Forelimb muscle (tissue), 1 donor: ENCODE measurements around the gene FKBP9. TPM values are rescaled to one million over a fixed set of nuclear protein-coding genes. Genes with fewer than 3 reads are reported as not detected.
"Not testable (repeated sequence)": the region's sequence is repeated elsewhere in the genome, so short reads cannot be mapped to it uniquely, and the experiment has no call there.

ENCODE experiments used
- DNase-seq: peaks from one replicate; pipeline ENCODE4 v3.0.0-alpha.2; 2013; ENCODE audit warnings: low read depth
- polyA plus RNA-seq: library from polyadenylated mRNA; unstranded; fragments of 120-200 nt; gene quantifications from one replicate; pipeline ENCODE4 v1.2.1, GENCODE V29; 2013; ENCODE audit not compliant: insufficient read length

Gene FKBP9, protein sequence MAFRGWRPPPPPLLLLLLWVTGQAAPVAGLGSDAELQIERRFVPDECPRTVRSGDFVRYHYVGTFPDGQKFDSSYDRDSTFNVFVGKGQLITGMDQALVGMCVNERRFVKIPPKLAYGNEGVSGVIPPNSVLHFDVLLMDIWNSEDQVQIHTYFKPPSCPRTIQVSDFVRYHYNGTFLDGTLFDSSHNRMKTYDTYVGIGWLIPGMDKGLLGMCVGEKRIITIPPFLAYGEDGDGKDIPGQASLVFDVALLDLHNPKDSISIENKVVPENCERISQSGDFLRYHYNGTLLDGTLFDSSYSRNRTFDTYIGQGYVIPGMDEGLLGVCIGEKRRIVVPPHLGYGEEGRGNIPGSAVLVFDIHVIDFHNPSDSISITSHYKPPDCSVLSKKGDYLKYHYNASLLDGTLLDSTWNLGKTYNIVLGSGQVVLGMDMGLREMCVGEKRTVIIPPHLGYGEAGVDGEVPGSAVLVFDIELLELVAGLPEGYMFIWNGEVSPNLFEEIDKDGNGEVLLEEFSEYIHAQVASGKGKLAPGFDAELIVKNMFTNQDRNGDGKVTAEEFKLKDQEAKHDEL
- 135 TPM for polyA plus RNA-seq

DNA sequence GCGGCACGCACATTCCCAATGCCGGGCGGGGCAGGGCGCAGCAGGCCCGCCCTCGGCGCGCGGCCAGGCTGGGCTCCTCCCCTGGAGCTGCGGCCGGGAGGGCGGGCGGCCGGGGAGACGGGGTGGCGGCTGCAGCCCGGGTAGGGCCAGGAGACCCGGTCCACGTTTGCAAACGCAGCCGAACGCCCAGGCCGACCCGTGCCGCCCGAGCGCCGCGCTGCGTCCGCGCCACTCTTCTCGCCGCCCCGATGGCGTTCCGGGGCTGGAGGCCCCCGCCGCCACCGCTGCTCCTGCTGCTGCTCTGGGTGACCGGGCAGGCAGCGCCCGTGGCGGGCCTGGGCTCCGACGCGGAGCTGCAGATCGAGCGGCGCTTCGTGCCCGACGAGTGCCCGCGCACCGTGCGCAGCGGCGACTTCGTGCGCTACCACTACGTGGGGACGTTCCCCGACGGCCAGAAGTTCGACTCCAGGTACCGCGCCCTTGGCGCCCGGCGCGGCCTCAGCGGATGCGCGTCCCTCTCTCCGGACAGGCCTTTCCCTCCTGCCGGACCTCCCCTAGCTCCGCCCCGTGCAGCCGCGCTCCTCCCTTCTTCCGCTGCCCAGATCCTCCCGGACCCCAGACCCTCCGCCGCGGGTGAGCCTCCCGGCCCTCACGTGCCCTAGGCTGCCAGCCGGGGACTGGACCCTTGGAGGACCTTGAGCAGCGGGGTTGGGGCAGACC lies at the start of gene FKBP9:
FKBP9 (plus strand) TSS at position 115 of the 720 bp plus-strand sequence; CDS start at position 249, 134 bp downstream.
- DNase-seq, result no peak

DNA sequence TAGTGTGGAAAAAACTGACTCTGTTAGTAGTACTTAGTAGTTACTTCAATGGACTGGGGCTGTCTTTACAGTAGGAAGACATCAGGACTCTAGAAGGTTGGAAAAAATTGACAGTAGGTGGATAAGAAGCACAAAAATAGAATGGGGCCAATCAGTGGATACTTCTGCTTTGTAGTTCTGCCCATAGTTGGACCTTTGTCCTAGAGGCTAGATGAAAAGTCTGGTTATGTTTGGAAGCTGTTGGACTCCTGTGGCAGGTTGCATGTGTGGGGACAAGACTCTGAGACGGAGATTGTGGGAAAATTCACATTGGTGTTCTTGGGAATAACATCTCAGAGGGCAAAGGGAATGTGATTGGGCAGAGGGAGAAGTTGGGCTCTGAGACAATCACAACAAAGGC lies 47.0 kb upstream of the FKBP9 start:
- DNase-seq, result no peak

DNA sequence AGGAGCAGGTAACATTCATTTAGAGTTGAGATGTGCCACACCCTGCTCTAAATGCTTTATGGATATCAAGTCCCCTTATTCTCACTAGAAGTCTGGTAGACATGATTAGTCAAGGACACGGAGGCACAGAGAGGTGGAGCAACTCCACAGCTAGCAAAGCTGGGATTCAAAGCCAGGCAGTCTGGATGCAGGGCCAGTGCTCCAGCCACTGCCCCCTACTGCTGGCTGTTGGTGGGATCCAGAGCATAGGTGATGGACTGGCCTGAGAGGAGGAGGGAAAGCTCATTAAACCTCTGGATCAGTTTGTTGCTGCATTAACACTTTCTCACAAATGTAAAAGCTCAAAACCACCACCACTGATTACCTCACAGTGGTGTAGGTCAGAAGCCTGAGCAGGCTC lies 43.1 kb upstream of the FKBP9 start:
- no peak for DNase-seq

DNA sequence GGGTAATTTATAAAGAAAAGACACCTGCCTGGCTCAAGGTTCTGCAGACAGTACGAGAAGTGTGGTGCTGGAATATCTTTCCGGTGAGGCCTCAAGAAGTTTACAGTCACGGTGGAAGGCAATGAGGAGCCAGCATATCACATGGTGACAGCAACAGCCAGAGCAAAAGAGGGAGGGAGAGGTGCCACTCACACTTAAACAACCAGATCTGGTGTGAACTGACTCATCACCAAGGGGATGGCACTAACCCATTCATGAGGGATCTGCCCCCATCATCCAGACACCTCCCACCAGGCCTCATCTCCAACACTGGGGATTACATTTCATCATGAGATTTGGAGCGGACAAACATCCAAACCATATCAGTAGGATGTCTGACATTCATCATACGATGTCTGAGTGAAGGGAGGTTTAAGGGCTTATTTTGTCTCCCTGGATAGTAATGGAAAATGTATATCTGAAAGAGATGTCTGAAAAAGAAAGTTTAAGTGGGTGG lies 42.2 kb upstream of the FKBP9 start:
- DNase-seq, result no peak

DNA sequence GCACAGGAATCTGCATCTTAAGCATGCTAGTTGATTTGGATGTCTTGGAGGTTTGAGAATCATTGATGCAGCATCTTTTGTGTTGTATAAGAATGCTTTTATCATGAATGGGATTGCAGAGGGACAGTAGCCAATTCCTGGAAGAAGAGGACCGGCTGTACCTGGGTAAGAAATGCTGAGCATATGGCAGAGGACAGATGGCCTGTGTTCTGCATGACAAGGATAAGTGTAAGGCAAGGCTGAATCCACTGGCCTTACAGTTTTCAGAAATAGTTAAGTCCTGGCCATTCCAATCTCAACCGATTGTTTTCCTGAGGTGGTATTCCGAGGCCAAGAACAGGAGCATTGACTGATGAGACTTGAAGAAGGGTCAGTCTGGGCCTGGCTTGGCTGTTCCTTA lies 41.2 kb upstream of the FKBP9 start:
- DNase-seq, result no peak

DNA sequence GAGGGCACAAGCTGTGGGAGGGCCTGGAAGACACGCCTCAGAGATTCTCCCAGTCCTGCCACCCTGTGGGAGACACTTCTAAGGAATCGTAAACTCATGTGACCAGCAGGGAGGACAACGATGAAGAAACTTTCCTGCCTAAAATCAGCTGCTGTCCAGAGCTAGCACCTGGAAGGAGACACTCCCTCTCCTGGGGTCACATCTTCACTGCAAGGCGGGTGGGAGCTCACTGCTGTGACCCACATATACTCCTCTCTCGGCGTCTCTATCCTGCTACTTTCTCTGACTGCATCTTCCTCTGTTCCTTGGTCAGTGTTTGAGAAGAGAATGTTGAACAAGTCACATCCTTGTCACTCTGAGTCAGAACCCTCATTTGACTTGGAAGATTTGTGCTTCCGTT lies 40.2 kb upstream of the FKBP9 start:
- not testable (repeated sequence) for DNase-seq

DNA sequence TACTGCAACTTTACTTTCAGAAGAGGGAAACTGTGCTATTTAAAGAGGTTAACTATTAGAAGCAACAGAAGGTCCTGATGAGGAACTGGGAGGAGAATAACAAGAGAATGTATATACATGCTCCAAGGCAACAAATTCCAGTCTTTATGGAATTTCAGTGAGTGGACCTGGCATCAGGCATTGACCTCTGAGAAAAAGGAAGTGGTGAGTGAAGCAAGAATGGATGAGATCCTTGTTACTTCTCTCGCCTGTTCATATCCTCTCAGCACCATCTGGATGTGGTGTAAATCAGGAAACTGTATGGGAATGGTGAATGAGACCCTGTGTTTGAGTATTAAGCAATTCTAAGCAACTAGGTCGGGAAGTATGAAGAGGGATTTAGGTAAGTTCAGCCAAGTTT lies 35.3 kb upstream of the FKBP9 start:
- no peak for DNase-seq

DNA sequence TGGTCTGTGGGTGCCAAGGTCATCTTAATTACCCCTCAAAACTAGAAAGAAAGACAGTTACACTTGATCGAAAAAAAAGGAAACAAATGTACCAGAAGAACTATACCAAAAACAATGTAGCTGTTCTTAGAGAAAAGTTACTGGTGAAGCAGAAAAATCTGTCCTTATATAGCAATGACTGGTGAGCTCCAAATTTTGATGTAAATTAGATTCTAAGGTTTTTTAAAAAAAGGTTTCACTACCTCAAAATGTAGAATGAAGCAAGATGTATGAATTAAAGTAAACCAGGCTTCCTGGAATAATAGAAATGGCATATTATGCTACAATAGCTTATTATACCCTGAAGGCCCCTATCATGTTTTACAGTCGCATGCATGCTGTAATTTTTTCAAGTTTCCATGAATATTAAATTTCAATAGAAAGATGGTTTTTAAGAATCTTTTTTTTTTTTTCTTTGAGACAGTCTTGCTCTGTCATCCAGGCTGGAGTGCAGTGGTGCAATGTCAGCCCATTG lies 28.4 kb upstream of the FKBP9 start:
- DNase-seq, result no peak

DNA sequence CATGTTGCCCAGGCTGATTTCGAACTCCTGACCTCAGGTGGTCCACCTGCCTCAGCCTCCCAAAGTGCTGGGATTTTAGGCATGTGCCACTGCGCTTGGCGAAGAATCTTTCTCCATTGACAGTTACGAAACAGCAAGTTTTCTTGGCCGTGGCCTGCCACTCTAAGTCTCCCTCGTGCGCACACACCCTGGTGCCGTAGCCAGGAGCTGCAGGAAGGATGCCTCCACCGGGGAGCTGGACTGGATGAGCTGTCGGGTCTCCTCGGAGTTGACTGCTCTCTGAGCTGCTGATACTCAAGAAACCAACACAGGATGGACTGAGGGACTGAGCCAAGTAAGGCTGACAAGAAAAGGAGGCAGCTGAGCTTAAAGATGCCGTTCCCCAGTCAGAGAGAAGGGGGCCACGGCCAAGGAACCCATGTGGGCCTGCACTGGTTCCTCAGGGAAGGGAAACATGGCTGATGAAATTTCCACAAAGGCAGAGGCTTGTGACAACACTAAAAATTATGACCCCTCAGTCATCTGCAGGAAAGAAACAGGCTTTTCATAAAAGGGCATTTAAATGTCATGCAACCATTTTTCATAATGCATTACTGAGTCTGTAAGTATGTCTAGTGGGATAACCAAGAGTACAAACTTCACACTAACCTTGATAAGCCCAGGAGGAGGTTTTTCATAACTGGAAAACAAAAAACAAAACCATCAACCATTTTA lies 27.7 kb upstream of the FKBP9 start:
- no peak for DNase-seq

DNA sequence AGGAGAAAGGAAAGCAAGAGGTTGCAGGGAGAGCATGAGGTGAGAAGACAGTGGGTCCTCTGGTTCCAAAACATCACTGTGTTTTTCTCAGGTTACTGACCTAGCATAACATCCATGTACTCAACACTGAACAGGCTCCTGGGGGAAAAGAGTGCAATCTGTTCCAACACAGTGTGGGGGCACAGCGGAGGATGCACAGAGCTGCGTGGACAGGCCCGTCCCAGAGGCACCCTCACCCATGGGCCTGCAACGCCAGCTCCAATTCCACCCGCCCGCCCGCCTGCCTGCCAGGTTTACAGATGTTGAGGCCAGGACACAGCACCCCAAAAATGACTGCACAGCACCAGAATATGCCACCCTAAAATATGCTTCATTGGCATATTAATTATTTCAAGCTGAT lies 26.9 kb upstream of the FKBP9 start:
- DNase-seq, result no peak

DNA sequence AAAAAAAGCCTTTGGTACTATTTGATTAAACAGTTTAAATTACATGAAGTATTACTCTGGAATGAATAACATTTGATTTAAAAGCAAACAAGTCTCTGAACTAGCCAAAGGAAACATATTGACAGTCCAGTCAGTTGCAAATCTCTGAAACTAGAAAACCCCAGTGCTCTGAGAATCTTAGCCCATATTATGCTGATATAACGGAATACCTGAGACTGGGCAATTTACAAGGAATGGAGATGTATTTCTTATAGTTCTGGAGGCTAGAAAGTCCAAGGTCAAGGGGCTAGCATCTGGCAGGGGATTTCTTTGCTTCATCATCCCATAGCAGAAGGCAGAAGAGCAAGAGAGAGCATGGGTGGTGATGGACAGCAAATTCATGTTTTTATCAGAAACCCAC lies 21.7 kb upstream of the FKBP9 start:
- DNase-seq, result no peak

DNA sequence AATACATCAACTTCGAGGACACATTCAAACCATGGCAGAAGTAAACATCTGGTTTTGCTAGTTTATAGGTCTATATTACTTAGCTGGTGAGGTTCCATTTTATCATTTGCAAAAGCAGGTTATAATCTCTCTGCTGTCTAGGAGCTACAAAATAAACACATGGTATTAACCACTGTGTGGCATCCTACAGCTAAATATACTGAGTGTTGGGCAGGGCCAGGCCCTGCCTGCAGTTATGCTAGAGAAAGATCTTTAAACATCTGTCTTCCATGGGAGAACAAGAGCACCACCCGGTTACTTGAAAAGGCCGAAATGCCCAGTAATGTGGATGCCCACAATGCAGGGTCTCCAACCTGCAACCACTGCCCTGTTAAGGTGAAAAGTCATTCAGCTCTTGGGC lies 20.6 kb upstream of the FKBP9 start:
- no peak for DNase-seq

DNA sequence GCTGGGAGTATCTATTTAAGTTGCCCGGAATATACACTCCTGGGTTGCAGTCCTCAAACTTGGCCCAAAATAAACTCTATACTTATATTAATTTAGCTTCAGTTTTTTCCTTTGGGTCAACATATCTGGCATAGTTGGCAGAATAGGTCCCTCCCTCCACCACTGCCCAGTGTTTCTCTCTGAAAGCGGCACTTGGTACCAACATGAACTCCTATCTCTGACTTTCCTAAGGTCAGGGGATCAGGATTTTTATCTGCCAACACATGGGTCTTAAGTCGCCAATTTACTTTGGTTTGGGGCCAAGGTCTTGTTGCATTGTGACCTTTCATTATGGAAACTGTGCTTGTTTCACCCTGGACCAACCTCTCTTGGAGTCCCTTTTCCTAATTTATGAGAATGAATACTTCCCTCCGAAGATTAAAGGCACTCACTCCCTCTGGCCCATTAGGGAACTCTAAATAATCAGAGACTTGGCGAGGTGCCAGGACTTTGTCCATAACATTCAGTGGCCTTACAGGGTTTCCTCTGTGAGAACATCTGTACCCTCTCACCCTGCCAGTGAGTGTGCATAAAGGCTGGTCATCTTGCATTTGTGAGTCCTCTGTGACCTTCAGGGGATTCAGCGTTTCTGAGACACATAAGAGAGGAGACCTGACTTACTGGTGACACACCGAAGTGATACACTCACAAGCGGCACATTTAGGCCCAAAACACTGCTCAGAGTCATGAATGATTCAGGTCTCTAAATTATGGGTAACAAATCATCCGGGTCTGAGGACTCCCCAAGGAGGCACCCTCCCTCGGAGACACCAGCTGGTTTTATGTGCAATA lies 19.7 kb upstream of the FKBP9 start:
- no peak for DNase-seq

DNA sequence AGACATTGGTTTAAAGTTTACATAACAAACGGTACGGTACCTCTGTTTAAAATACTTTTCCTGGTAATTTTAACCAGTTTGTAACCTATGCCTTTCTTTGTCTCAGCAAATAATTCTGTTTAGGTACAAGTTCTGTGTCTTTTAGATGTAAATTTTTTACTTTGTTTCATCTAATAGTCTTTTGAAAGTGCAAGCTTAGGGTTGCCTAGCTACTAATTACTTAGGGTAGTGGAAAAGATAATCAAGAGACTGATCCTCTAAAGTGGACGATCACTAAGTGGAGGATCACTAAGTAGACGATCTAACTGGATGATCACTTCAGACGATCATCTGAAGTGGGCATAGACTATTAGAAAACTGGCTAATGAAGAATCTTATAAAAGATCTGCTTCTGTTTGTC lies 16.1 kb upstream of the FKBP9 start:
- DNase-seq, result no peak

DNA sequence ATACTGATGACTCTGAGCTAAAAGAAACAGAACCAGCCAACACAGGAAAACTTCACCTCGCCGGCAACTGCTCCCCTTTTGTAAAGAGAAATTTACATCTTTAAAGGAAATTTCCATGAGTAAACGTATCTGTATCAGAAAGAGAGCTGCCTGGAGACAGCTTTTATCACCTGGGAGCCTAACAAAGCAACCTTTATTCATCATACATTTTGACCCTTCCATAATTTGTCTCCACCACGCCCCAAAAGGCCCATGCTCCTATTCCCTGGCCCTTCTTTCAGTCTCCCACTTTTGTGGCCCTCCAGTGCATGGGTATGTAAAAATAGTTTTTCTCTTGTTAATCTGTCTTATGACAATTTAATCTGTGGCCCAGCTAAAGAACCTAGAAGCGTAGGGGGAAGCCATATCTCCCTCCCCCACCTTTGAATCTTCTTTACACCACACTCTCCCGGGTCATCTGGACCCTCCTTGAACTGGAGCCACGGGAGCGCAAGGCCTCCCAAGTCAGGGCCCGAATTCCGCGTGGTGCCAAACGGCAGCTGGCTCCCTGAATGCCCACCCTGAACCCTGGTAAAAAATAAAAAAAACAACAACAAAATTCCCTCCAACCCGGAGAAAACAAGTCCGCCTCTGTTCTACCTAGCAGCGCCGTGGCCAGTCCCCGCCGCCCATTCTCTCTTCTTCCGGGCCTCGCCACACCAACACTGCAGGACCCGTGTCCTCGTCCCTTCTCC lies 15.4 kb upstream of the FKBP9 start:
- no peak for DNase-seq

DNA sequence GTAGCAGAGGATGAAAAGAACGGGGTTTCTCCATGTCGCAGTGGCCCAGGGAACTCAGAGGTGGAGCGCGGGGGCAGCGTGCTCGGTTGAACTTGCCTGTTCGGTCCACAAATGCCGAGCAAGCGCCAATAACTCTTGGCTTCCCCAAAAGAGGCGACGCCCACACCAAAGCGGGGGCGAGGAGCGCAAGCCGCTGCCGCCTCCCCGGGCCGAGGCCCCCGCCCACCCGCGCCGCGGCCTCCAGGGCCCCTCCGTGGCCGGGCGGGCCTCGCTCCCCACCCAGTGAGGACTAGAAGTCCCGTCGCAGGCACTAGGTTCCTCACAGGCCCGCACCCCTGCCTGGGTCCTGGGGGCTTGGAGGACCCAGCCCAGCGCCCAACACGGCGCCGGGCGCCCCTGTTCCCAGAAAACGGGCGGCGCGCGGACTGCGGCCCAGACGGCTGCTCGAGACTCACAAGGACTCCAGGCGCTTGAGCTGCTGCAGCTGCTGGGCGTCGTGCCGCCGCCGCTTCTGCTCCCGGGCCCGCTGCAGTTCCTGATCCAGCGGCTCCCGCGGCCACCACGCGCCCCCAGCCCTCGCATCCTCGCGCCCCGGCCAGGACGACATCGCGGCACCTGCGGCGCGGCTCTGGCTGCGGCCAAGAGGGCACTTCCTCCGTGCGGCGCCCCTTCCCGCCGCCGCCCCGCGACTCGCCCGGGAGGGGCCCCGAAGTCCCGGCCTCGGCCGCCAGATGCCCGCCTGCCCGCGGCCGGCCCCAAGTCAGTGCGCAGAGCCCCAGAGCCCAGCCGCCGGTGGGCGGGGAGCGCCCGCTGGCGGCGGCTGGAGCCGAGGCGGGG lies 14.6 kb upstream of the FKBP9 start:
- DNase-seq, result no peak

DNA sequence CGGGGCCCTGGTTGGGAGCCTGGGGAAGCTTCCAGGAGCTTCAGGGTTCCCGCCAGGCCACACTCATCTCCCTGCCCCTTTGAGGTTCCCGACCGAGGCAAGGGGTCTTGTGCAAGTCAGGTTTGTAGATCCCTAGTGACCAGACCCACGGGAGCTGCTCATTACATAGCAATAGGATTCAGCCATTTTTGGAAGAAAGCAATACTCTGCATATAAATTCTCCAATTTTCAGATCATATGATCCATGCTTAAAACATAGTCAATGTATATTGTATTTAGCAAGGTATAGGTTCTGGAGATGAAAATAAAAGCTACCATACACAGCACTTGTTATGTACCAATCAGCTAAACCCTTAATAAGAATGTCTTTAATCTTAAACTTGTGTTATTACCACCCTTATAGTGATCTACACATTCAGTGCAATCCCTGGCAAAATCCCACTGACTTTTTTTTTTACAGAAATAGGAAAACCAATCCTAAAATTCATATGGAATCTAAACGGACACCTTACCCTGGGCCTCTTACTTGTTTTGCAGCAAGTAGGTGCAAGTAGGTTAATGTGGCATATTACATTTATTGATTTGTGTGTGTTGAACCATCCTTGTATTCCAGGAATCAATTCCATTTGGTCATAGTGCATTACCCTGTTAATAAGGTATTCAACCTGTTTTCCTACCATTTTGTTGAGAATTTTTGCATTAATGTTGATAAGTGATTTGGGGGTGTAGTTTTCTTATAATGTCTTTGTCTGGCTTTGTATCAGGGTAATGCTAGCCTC lies 13.8 kb upstream of the FKBP9 start:
- DNase-seq, result no peak

DNA sequence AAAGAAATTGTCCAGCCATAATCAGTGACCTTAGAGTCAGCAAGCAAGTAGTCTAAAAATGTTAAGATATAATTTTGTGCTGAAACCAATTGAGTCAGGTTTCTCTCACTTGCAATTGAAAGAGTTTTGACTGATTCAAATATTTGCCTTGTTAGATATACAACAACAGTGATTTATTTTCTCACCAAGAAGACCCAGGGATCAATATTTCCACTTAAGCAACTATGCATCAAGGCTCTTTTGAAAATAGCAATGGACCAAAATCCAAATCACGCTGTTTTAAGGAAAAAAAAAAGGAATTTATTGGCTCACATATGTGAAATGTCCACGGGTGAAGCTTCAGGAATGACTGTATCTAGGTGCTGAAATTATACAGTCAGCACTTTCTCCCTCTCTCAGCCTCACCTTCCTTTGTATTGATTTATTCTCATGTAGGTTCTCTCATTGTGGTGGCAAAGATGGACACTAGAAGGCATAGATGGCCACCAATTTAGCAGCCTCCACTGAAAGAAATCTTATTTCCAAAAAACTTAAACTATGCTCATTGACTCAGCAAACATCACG lies 9.7 kb upstream of the FKBP9 start:
- DNase-seq, result no peak
